ENCODE data around the gene SLC9A8.

DNA sequence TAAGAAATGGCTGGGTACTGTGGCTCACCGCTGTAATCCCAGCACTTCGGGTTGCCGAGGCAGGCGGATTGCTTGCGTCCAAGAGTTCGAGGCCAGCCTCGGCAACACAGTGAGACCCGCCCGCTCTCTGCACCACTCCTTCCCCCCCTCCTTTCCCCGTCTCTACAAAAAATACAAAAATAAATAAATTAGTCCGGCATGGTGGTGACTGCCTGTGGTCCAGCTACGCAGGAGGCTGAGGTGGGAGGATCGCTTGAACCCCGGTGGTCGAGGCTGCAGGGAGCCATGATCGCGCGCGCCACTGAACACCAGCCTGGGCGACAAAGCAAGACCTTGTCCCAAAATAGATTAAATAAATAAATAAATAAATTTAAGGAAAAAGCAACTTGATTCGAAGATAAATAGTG lies 123.1 kb downstream of the SLC9A8 start:
- TF ChIP-seq SMC3 (IDR thresholded peaks at IDR 0.05) (no peak), POLR2A (IDR thresholded peaks at IDR 0.05; ENCODE audit: low read length) (no peak)
- TF ChIP-seq, protein P1, sequence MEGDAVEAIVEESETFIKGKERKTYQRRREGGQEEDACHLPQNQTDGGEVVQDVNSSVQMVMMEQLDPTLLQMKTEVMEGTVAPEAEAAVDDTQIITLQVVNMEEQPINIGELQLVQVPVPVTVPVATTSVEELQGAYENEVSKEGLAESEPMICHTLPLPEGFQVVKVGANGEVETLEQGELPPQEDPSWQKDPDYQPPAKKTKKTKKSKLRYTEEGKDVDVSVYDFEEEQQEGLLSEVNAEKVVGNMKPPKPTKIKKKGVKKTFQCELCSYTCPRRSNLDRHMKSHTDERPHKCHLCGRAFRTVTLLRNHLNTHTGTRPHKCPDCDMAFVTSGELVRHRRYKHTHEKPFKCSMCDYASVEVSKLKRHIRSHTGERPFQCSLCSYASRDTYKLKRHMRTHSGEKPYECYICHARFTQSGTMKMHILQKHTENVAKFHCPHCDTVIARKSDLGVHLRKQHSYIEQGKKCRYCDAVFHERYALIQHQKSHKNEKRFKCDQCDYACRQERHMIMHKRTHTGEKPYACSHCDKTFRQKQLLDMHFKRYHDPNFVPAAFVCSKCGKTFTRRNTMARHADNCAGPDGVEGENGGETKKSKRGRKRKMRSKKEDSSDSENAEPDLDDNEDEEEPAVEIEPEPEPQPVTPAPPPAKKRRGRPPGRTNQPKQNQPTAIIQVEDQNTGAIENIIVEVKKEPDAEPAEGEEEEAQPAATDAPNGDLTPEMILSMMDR (IDR thresholded peaks at IDR 0.05) = no peak
